Body of pancreas (tissue), 4 donors: Measurements from ENCODE around the gene RIMBP2.

ENCODE experiments used
- POLR2A ChIP-seq, 3 donors: fragments of 450-650 bp; IDR thresholded peaks; one replicate each; pipeline ENCODE4 v1.6.1; 2016; ENCODE audit warnings: antibody characterized with exemption in 3 of 3, mild to moderate bottlenecking in 2 of 3
- TF ChIP-seq, protein P1 (sequence below), 7 experiments: fragments of 450-650 bp in 4 of 7; fragments of 200-600 bp in 3 of 7; sonication (generic) in 3 of 7; IDR thresholded peaks; one replicate each; pipeline ENCODE4 v1.5.1; 2016 to 2019; ENCODE audit warnings: antibody characterized with exemption in 7 of 7

DNA sequence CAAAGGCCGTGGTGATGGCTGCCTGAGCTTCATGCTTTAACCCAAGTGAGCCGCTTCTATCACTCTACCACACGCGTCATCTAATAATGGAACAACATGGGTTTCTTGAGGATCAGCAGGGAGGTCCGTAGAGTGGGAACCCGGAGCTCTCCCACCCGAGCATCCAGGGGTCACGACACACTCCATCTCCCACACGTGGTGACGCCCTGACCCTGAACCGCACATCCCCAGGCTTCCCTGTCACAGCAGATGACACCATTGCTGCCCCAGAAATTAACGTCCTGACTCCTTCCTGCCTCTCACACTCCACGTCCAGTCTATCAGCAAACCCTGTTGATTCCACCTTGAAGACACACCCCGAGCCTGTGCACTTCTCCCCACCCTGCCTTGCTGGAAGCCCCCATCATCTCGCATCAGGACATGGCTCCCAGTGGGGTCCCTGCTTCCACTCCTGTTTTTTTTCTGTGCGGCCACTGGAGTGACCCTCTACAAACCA lies 215.2 kb downstream of the RIMBP2 start:
- TF ChIP-seq, protein P1, sequence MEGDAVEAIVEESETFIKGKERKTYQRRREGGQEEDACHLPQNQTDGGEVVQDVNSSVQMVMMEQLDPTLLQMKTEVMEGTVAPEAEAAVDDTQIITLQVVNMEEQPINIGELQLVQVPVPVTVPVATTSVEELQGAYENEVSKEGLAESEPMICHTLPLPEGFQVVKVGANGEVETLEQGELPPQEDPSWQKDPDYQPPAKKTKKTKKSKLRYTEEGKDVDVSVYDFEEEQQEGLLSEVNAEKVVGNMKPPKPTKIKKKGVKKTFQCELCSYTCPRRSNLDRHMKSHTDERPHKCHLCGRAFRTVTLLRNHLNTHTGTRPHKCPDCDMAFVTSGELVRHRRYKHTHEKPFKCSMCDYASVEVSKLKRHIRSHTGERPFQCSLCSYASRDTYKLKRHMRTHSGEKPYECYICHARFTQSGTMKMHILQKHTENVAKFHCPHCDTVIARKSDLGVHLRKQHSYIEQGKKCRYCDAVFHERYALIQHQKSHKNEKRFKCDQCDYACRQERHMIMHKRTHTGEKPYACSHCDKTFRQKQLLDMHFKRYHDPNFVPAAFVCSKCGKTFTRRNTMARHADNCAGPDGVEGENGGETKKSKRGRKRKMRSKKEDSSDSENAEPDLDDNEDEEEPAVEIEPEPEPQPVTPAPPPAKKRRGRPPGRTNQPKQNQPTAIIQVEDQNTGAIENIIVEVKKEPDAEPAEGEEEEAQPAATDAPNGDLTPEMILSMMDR (IDR thresholded peaks at IDR 0.05): no peak
- TF ChIP-seq POLR2A (IDR thresholded peaks at IDR 0.05): no peak
